ENCODE measurements around the gene FOXJ3.

Gene FOXJ3

DNA sequence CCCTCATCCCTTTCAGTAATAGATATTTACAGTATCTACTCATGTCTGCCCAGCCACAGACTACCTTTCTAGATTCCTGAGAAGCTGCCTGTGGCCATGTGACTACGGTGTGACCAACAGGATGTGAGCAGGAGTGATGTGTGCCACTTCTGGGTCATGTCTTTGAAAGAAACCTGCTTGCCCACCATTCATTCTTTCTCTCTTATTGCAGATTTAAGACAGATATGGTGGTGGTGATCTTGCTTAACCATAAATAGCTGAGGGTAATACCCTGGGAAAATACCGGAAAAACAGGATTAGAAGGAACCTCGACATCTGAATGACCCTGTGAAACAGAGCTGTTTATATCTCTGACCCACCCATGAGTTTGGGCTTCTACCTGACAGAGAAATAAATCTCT lies 128.9 kb downstream of the FOXJ3 start:
- Histone ChIP-seq H4K20me1 (ENCODE audit: control insufficient read depth, insufficient read depth, low read depth, low read length) (no peaks in the 10 kb centered on the region), H3K4me2 (ENCODE audit: low read length) (no peak overlapping the region), H3K27me3 (ENCODE audit: control insufficient read depth, low read length) (no peaks in the 10 kb centered on the region), H3F3A (ENCODE audit: control insufficient read depth, insufficient read depth) (no peaks in the 10 kb centered on the region), H3K4me1 (ENCODE audit: control insufficient read depth, low read length) (no peaks in the 10 kb centered on the region), H3K4me3 (ENCODE audit: low read length) (no peak overlapping the region), H3K79me2 (ENCODE audit: control insufficient read depth, low read length) (peaks cover 29% of the 10 kb centered on the region), H3K27ac (ENCODE audit: low read depth, low read length) (no peak overlapping the region), H3K9me3 (ENCODE audit: control insufficient read depth, insufficient read depth, low read length) (no peaks in the 10 kb centered on the region), H3K9me2 (replicated peaks; ENCODE audit: control insufficient read depth, low read length) (no peaks in the 10 kb centered on the region), H3K36me3 (ENCODE audit: control insufficient read depth, low read length) (peaks cover 25% of the 10 kb centered on the region)
- TF ChIP-seq EZH2phosphoT487 (IDR thresholded peaks at IDR 0.05; ENCODE audit: borderline replicate concordance, low read length): no peak
- TF ChIP-seq, protein P1, sequence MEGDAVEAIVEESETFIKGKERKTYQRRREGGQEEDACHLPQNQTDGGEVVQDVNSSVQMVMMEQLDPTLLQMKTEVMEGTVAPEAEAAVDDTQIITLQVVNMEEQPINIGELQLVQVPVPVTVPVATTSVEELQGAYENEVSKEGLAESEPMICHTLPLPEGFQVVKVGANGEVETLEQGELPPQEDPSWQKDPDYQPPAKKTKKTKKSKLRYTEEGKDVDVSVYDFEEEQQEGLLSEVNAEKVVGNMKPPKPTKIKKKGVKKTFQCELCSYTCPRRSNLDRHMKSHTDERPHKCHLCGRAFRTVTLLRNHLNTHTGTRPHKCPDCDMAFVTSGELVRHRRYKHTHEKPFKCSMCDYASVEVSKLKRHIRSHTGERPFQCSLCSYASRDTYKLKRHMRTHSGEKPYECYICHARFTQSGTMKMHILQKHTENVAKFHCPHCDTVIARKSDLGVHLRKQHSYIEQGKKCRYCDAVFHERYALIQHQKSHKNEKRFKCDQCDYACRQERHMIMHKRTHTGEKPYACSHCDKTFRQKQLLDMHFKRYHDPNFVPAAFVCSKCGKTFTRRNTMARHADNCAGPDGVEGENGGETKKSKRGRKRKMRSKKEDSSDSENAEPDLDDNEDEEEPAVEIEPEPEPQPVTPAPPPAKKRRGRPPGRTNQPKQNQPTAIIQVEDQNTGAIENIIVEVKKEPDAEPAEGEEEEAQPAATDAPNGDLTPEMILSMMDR (IDR thresholded peaks at IDR 0.05; ENCODE audit: low read depth, low read length, poor library complexity, severe bottlenecking): no peak

DNA sequence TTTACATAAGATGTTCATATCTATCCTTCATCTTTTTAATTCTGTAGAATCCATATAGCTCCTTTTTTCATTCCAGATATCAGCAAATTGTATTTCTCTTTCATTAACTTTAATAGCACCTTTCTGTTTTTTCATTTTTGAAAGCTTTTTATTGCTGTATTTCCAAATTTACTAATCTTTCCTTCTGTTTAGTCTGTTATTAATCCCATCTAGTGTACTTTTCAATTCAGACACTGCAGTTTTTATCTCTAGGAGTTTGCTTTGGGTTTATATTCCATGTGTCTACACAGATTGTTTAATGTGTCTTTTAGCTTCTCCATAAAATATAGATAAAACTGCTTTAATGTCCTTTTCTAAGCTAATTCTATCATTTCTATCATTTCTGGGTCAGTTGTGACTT lies 133.0 kb downstream of the FOXJ3 start:
- Histone ChIP-seq H3K9me3 (ENCODE audit: control insufficient read depth, insufficient read depth, low read length) (no peaks in the 10 kb centered on the region), H3K79me2 (ENCODE audit: control insufficient read depth, low read length) (peaks cover under 1% of the 10 kb centered on the region; the same call in 1 of the 2 replicates), H3K36me3 (ENCODE audit: control insufficient read depth, low read length) (peaks cover 34% of the 10 kb centered on the region)

DNA sequence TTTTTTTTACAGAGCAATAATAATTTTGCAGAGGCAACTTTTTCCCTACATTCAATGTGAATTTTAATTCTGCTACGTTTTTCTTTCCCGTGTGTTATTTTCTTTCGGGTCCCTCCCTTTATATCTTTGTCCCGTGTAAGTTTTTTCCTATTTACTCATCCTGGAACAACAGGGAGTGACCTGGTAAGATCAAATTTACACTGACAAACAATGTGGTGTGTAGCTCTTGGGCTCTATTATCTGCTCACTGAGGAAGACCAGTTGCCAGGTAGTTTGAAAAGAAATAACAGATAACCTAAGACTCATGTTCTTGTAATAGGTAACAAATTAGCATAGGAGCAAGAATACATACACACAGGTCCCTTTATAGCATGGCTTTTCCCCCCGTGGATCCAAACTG lies 136.8 kb downstream of the FOXJ3 start:
- no peak overlapping the region for H3K4me2 ChIP-seq (ENCODE audit: low read length)
- no peaks in the 10 kb centered on the region for H4K20me1 ChIP-seq (ENCODE audit: control insufficient read depth, insufficient read depth, low read depth, low read length)
- H3K27ac ChIP-seq (ENCODE audit: low read depth, low read length): no peak overlapping the region
- H3K9me3 ChIP-seq (ENCODE audit: control insufficient read depth, insufficient read depth, low read length): no peaks in the 10 kb centered on the region
- H3K36me3 ChIP-seq (ENCODE audit: control insufficient read depth, low read length): peaks cover 49% of the 10 kb centered on the region
- no peaks in the 10 kb centered on the region for H3K27me3 ChIP-seq (ENCODE audit: control insufficient read depth, low read length)
- no peaks in the 10 kb centered on the region for H3K79me2 ChIP-seq (ENCODE audit: control insufficient read depth, low read length)
- no peak overlapping the region for H3K4me3 ChIP-seq (ENCODE audit: low read length)
- H3K9me2 ChIP-seq (replicated peaks; ENCODE audit: control insufficient read depth, low read length): no peaks in the 10 kb centered on the region
- no peaks in the 10 kb centered on the region for H3K4me1 ChIP-seq (ENCODE audit: control insufficient read depth, low read length)
- H3F3A ChIP-seq (ENCODE audit: control insufficient read depth, insufficient read depth): no peaks in the 10 kb centered on the region
- TF ChIP-seq EZH2phosphoT487 (IDR thresholded peaks at IDR 0.05; ENCODE audit: borderline replicate concordance, low read length): no peak
- TF ChIP-seq, protein P1 (IDR thresholded peaks at IDR 0.05; ENCODE audit: low read depth, low read length, poor library complexity, severe bottlenecking): no peak

More for the DNA sequence above, 133.0 kb downstream of the FOXJ3 start:
- no peak for TF ChIP-seq EZH2phosphoT487 (IDR thresholded peaks at IDR 0.05; ENCODE audit: borderline replicate concordance, low read length)
- TF ChIP-seq, protein P1 (IDR thresholded peaks at IDR 0.05; ENCODE audit: low read depth, low read length, poor library complexity, severe bottlenecking): no peak
- Histone ChIP-seq H3K9me2 (replicated peaks; ENCODE audit: control insufficient read depth, low read length) (no peaks in the 10 kb centered on the region), H4K20me1 (ENCODE audit: control insufficient read depth, insufficient read depth, low read depth, low read length) (no peaks in the 10 kb centered on the region), H3K27ac (ENCODE audit: low read depth, low read length) (no peak overlapping the region), H3K4me1 (ENCODE audit: control insufficient read depth, low read length) (no peaks in the 10 kb centered on the region), H3K4me2 (ENCODE audit: low read length) (no peak overlapping the region), H3F3A (ENCODE audit: control insufficient read depth, insufficient read depth) (no peaks in the 10 kb centered on the region), H3K4me3 (ENCODE audit: low read length) (no peak overlapping the region), H3K27me3 (ENCODE audit: control insufficient read depth, low read length) (no peaks in the 10 kb centered on the region)

Measured in DOHH2 (cell line).